Epithelial cell of proximal tubule (primary cell): ENCODE measurements around the gene VAX1. TPM values are rescaled to one million over a fixed set of nuclear protein-coding genes. Genes with fewer than 3 reads are reported as not detected.

Source experiments
- DNase-seq: peaks from one replicate; pipeline ENCODE4 v3.0.0-alpha.2; 2011; ENCODE audit warnings: low read depth
- H3K4me3 ChIP-seq: 2 replicates; pipeline ENCODE4 v1.5.1; 2011; ENCODE audit warnings: low read depth, mild to moderate bottlenecking, low read length
- CTCF ChIP-seq: conservative IDR thresholded peaks from 2 replicates; pipeline ENCODE4 v1.5.1; 2012; ENCODE audit warnings: low read depth, mild to moderate bottlenecking, low read length
- total RNA-seq: library from RNA; depleted of rRNA; stranded (reverse); fragments of >200 nt; gene quantifications from 2 replicates; pipeline ENCODE4 v1.2.3, GENCODE V29; 2015

VAX1 gene
- total RNA-seq, 1 donor from 2014 or later, result not detected

DNA sequence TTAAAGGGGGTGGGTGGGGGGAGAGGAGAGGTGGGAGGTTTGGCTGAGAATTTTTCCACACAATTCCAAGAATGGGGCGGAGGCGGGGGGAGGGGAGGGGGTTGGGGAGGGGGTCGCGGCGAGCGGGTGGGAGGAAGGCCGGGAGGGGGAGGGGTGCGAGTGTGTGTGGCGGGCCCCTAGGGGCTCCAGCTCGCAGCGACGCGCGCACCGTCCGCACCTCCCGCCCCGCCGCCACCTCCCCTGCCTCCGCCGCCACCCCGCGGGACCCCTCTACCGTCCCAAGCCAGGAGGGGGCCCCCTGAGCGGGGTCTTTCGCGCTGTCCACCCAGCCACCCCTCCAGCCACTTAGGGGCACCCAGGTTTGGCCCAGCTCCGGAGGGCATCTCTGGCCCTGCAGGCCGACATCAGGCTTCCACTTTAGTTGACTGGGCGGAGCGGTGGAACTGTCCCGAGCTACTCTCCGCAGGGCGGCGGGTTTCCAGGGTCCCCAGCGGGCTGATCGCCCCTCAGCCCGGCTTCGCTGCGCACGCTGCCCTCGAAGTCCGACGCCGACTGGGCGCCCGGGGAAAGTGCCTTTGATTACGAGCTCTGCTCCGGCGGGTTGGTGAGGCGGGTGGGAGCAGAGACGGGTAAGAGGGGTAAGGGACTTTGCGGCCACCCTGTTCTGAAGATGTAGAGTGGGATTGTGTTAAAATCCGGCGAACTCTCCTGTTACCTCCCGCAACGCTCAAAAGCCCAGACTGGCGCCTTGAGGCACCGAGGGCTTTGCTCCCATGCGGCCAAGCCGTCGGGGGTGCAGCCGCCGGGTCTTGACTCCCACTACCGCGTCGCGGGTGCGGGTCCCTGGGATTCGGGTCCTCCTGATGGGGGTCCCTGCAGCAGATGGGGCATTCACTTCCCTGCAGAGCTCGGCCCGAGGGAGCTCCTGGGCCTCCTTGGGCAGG lies 1.8 kb upstream of the VAX1 start:
- DNase-seq, result no peak
- TF ChIP-seq CTCF, result no peak
- no peak overlapping the region for H3K4me3 ChIP-seq

DNA sequence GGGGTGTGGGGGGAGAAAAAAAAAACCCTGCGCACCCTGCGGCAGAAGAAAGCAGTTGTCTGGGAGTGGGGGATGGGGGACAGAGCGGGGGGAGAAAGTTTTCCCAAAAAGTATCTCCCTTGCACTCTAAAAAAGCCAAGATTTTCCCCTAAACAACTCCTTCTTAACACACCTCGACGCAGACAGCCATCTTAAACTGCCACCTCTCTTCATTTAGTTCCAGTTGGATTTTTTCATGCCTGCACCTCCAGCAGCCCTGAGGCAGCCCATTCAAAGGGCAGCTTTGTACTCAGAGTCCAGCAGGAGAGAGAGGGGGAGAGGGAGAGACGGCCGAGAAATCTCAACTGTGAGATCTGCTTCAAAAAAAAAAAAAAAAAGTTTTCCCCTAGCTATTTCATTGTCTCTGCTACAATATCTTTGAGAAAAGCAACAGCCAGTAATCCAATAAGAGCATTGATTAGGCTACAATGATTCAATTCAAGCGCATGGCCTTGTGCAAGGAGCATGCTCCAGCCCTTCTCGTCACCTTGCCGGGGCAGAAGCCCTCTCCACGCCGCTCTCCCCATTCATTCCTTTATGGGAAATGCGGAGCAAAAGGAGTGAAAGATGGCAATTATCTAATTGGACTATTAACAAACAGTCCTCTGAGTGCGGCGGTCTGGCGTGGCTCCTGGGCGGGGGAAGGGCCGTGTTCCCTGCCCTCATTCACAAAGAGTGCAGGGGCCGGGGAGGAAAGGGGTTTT lies 939 bp upstream of the VAX1 start:
- no peak for DNase-seq
- H3K4me3 ChIP-seq, result no peak overlapping the region
- TF ChIP-seq CTCF, result no peak

GRCh38 chr10:117137031-117137910 lies 799 bp downstream of the VAX1 start:
- peak overlapping the region; percentile 43 for H3K4me3 ChIP-seq
- DNase-seq, result no peak
- TF ChIP-seq CTCF, result no peak

DNA sequence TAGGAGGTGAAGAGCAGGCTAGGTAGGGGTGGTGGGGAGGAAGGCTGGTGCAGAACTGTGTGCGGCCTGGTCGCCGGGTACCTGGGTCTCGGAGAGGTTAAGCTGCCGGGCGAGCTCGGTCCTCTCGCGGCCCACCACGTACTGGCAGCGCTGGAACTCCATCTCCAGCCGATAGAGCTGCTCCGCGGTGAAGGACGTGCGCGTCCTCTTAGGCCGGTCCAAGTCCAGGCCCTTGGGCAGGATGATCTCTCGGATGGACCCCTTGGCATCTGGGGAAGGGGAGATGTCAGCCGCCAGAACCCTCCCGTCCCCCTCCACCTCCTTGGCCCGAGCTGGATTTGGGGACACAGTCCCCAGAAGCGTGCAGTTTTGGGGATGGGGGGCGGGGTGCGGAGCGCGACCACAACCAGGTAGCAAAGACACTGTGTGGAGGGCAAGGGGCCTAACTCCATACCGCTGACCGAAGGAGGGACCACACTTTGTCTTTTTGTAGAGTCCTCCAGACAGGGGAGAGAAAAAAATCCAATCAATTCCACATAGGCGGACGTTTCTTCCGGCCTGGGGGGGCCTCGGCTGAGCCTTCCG lies 1.6 kb downstream of the VAX1 start:
- TF ChIP-seq CTCF, result no peak
- H3K4me3 ChIP-seq, result peak overlapping the region; percentile 43

GRCh38 chr10:117135480-117136140 lies 2.5 kb downstream of the VAX1 start:
- no peak for TF ChIP-seq CTCF
- DNase-seq, result no peak
- H3K4me3 ChIP-seq, result no peak overlapping the region

More for the DNA sequence above, 1.6 kb downstream of the VAX1 start:
- DNase-seq, result no peak

- no peak for DNase-seq
- TF ChIP-seq CTCF, result no peak
- H3K4me3 ChIP-seq, result no peak overlapping the region
These were observed 3.1 kb downstream of the VAX1 start for GRCh38 chr10:117135026-117135372.
